Brain microvascular endothelial cell (primary cell): ENCODE data around the gene TMEM62.
"Not testable (repeated sequence)": the region's sequence is repeated elsewhere in the genome, so short reads cannot be mapped to it uniquely, and the experiment has no call there.

Experiments used
- DNase-seq: peaks from one replicate; pipeline ENCODE4 v3.0.0-alpha.2; 2020
- H3K27ac ChIP-seq: fragments of 250-450 bp; sonication (Bioruptor Pico); 2 replicates; pipeline ENCODE4 v1.5.1; 2020; ENCODE audit warnings: mild to moderate bottlenecking, moderate library complexity
- H3K27me3 ChIP-seq: fragments of 250-450 bp; sonication (Bioruptor Pico); replicated peaks from 2 replicates; pipeline ENCODE4 v1.5.1; 2020; ENCODE audit warnings: mild to moderate bottlenecking
- H3K36me3 ChIP-seq: fragments of 250-450 bp; sonication (Bioruptor Pico); replicated peaks from 2 replicates; pipeline ENCODE4 v1.5.1; 2020; ENCODE audit warnings: mild to moderate bottlenecking
- H3K4me3 ChIP-seq: 2 replicates; pipeline ENCODE4 v1.5.1; 2011; ENCODE audit warnings: low read depth, mild to moderate bottlenecking, control low read depth, low read length, moderate library complexity
- in situ Hi-C: cut with HindIII; loops from 2 replicates; pipeline ENCODE4 v1.10.0; 2017; ENCODE audit warnings: low sequenced_read_pairs, low pct_ligation_motif_present
- TF ChIP-seq, protein P1 (sequence below): IDR thresholded peaks from 2 replicates; pipeline ENCODE4 v1.5.1; 2011; ENCODE audit warnings: low read depth, mild to moderate bottlenecking, moderate library complexity, low read length, control low read depth, inconsistent platforms; ENCODE audit errors: missing control alignments

The TMEM62 gene

DNA sequence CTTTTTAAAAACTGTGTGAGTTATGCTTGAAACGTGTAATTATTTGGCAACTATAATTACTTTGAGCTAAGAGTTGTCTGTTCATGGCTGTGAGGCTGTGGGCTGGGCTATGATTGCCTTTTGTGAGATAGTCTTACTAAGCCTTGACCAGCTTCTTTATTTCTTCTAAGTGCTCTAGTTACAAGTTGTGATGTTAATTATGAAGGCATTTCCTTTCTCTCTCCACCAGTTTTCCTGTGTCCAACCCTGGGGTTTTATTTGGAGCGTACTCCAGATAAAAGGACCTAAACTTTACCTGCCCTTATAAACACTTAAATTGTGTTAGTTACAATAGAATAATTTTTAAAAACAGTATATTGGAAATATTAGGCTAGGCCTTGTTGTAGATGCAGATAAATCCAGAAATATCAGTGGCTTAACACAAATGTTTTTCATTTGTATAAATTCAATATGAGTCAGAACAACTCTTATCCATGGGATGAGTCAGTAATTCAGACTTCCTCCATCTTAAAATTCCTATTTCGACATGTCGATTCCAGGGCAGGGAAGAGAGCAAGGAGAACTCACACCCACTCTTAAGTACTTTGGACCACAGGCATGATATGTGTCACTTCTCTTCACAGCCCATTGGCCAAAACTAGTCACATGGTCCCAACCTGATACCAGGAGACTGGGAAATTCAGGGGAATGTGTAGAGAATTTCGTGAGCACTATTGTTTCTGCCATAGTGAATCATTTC is 17.0 kb downstream of the TMEM62 start:
- in situ Hi-C loops: no loop called here
- no peak overlapping the region for H3K4me3 ChIP-seq
- TF ChIP-seq, protein P1, sequence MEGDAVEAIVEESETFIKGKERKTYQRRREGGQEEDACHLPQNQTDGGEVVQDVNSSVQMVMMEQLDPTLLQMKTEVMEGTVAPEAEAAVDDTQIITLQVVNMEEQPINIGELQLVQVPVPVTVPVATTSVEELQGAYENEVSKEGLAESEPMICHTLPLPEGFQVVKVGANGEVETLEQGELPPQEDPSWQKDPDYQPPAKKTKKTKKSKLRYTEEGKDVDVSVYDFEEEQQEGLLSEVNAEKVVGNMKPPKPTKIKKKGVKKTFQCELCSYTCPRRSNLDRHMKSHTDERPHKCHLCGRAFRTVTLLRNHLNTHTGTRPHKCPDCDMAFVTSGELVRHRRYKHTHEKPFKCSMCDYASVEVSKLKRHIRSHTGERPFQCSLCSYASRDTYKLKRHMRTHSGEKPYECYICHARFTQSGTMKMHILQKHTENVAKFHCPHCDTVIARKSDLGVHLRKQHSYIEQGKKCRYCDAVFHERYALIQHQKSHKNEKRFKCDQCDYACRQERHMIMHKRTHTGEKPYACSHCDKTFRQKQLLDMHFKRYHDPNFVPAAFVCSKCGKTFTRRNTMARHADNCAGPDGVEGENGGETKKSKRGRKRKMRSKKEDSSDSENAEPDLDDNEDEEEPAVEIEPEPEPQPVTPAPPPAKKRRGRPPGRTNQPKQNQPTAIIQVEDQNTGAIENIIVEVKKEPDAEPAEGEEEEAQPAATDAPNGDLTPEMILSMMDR: no peak
- H3K36me3 ChIP-seq: no peaks in the 10 kb centered on the region
- DNase-seq: peak; percentile 99
- H3K27me3 ChIP-seq: no peaks in the 10 kb centered on the region
- H3K27ac ChIP-seq: peak overlapping the region; percentile 95

- no peak overlapping the region for H3K4me3 ChIP-seq
- H3K27me3 ChIP-seq: no peaks in the 10 kb centered on the region
- in situ Hi-C loops: no loop called here
- no peak for DNase-seq
- H3K27ac ChIP-seq: no peak overlapping the region
- no peaks in the 10 kb centered on the region for H3K36me3 ChIP-seq
- TF ChIP-seq, protein P1: no peak
Measured at GRCh38 chr15:43151688-43152087, 18.3 kb downstream of the TMEM62 start.

DNA sequence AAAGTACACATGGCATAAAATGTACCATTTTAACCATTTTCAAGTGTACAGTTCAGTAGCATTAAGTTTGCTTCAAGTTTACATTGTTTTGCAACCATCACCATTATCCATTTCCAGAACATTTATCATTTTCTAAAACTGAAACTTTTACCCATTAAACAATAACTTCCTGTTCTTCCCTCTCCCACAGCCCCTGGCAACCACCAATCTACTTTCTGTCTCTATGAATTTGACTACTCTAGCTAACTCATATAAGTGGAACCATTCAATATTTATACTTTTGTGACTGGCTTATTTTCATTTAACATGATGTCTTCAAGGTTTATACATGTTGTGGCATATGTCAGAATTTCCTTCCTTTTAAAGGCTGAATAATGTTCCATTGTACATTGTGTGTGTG is 19.9 kb downstream of the TMEM62 start:
- DNase-seq: no peak
- no peaks in the 10 kb centered on the region for H3K36me3 ChIP-seq

DNA sequence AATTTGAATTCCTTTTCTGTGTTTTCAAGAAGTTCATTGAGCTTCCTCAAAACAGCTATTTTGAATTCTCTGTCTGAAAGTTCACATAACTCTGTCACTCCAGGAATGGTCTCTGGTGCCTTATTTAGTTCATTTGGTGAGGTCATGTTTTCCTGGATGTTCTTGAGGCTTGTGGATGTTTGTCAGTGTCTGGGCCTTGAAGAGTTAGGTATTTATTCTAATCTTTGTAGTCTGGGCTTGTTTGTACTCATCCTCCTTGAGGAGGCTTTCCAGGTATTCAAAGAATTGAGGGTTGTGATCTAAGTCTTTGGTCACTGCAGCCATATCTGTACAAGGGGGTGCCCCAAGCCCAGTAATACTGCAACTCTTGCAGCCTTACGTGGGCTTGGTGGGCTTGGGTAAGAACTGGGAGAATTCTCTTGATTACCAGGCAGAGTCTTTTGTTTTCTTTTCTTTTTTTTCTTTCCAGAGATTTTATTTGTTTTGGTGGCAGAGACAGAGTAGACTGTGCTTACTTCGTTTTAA is 32.5 kb downstream of the TMEM62 start:
- Histone ChIP-seq H3K36me3 (no peaks in the 10 kb centered on the region), H3K4me3 (no peak overlapping the region), H3K27ac (no peak overlapping the region), H3K27me3 (no peaks in the 10 kb centered on the region)
- TF ChIP-seq, protein P1: no peak
- no peak for DNase-seq
- in situ Hi-C loops: no loop called here

More for the DNA sequence above, 19.9 kb downstream of the TMEM62 start:
- TF ChIP-seq, protein P1: no peak
- Histone ChIP-seq H3K27me3 (no peaks in the 10 kb centered on the region), H3K27ac (no peak overlapping the region), H3K4me3 (no peak overlapping the region)
- in situ Hi-C loops: no loop called here

GRCh38 chr15:43167261-43167660 is 33.9 kb downstream of the TMEM62 start:
- H3K36me3 ChIP-seq, H3K4me3 ChIP-seq, H3K27me3 ChIP-seq, in situ Hi-C loops, DNase-seq, H3K27ac ChIP-seq: not testable (repeated sequence)

DNA sequence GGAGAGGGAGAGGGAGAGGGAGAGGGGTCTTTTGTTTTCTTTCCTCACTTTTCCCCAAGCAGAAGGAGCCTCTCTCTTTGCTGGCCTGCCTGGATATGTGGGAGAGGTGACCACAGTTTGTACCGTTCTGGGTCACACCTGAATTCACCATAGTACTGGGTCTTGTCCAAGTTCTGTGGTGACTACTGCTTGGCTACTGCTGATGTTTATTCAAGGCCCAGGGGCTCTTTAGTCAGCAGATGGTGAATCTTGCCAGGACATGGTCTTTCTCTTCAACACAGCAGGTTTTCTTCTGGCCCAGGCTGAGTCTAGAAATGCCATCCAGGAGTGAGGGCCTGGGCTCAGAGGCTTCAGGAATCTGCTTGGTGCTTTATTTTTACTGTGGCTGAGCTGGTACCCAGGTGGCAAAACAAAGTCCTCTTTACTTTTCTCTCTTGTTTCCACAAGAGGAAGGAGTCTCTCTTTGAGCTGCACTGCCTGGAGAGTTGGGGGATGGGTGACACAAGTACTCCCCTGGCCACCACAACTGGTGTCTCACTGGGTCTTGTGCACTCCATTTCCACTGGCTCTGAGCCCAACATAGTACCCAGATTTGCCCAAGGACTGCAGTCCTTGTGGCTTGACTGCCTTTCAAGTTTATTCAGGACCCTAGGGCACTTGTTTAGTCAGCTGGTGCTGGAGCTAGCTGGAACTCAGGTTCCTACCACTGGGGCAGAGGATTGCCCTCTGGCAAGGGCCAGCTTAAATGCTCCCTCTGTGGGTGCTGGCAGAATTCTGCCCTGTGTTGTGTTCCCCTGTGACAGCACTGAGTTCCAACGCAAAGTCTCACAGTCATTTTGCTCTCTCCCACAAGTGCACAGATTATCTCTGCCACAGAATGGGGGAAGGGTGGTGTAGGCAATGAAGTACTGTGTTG is 35.1 kb downstream of the TMEM62 start:
- Histone ChIP-seq H3K27me3 (no peaks in the 10 kb centered on the region), H3K27ac (no peak overlapping the region), H3K4me3 (no peak overlapping the region), H3K36me3 (no peaks in the 10 kb centered on the region)
- peak; percentile 24 for DNase-seq
- in situ Hi-C loops: no loop called here
- TF ChIP-seq, protein P1: peak; percentile 4
